Naive B cell (primary cell): ENCODE data around the gene RABGAP1L. TPM values are rescaled to one million over a fixed set of nuclear protein-coding genes. Genes with fewer than 3 reads are reported as not detected.
"Not testable (repeated sequence)": the region's sequence is repeated elsewhere in the genome, so short reads cannot be mapped to it uniquely, and the experiment has no call there.

Experiments used
- ATAC-seq, 2 donors: fragments of 150-1000 bp; cut with Tn5 transposase; 2 replicates each; pipeline ENCODE4 v1.10.0; 2021; ENCODE audit warnings: low read depth in 2 of 2, mild to moderate bottlenecking in 2 of 2, moderate library complexity in 2 of 2
- DNase-seq: peaks from one replicate; pipeline ENCODE4 v3.0.0; 2022
- H3K27ac Mint-ChIP-seq, 6 donors: one replicate each; pipeline ENCODE4 v1.8.0; 2020 to 2022; ENCODE audit warnings: mild to moderate bottlenecking in 6 of 6, mixed read lengths in 6 of 6, moderate library complexity in 5 of 6, inconsistent platforms in 2 of 6
- H3K27me3 Mint-ChIP-seq, 3 donors: one replicate each; pipeline ENCODE4 v1.8.0; 2021 to 2022; ENCODE audit warnings: mixed read lengths in 3 of 3, mild to moderate bottlenecking in 1 of 3
- H3K36me3 Mint-ChIP-seq, 2 donors: one replicate each; pipeline ENCODE4 v1.8.0; 2020 to 2022; ENCODE audit warnings: mixed read lengths in 2 of 2, inconsistent platforms in 1 of 2, mild to moderate bottlenecking in 1 of 2
- H3K4me1 Mint-ChIP-seq, 3 donors: one replicate each; pipeline ENCODE4 v1.8.0; 2020 to 2022; ENCODE audit warnings: mixed read lengths in 3 of 3, inconsistent platforms in 1 of 3, mild to moderate bottlenecking in 1 of 3, moderate library complexity in 1 of 3
- H3K4me3 Mint-ChIP-seq, 8 donors: one replicate each; pipeline ENCODE4 v1.8.0; 2020 to 2022; ENCODE audit warnings: mild to moderate bottlenecking in 8 of 8, mixed read lengths in 8 of 8, moderate library complexity in 8 of 8, inconsistent platforms in 2 of 8
- H3K9me3 Mint-ChIP-seq, 7 donors: one replicate each; pipeline ENCODE4 v1.8.0; 2020 to 2022; ENCODE audit warnings: mixed read lengths in 7 of 7, mild to moderate bottlenecking in 5 of 7, inconsistent platforms in 2 of 7, moderate library complexity in 1 of 7
- polyA plus RNA-seq, 6 donors: library from polyadenylated mRNA; unstranded; fragments of 300-500 nt; fragmentation: Illumina TruSeq; gene quantifications; one replicate each; pipeline ENCODE4 v1.2.3, GENCODE V29; 2021; ENCODE audit warnings: low read depth in 6 of 6

The RABGAP1L gene
- polyA plus RNA-seq, 6 donors from 2014 or later = 24.0 to 90.2 (median 79.0) TPM

GRCh38 chr1:174497478-174497877 lies 338.2 kb downstream of the RABGAP1L start:
- peaks cover 6 to 12% (median 8%) of the 10 kb centered on the region in 3 donors for H3K4me1 Mint-ChIP-seq
- ATAC-seq (no peak), DNase-seq (no peak)
- no peak overlapping the region for H3K4me3 Mint-ChIP-seq
- no peaks in the 10 kb centered on the region for H3K9me3 Mint-ChIP-seq
- peak overlapping the region in 4 of 6 donors; percentile 2 to 25 (median 16) for H3K27ac Mint-ChIP-seq
- no peaks in the 10 kb centered on the region for H3K27me3 Mint-ChIP-seq
- H3K36me3 Mint-ChIP-seq = no peaks in the 10 kb centered on the region

GRCh38 chr1:174516755-174517154 lies 357.4 kb downstream of the RABGAP1L start:
- not testable (repeated sequence) for H3K27ac Mint-ChIP-seq, H3K36me3 Mint-ChIP-seq, ATAC-seq, H3K4me1 Mint-ChIP-seq, H3K27me3 Mint-ChIP-seq, DNase-seq, H3K9me3 Mint-ChIP-seq, H3K4me3 Mint-ChIP-seq

- H3K27me3 Mint-ChIP-seq = no peaks in the 10 kb centered on the region
- no peak overlapping the region for H3K4me3 Mint-ChIP-seq
- ATAC-seq = no peak
- no peak for DNase-seq
- peaks cover 1 to 19% (median 9%) of the 10 kb centered on the region in 7 donors for H3K9me3 Mint-ChIP-seq
- H3K4me1 Mint-ChIP-seq = peaks cover 8 to 12% (median 12%) of the 10 kb centered on the region in 3 donors
- peaks cover 7 to 21% of the 10 kb centered on the region in 2 donors for H3K36me3 Mint-ChIP-seq
- H3K27ac Mint-ChIP-seq = no peak overlapping the region
Measured at GRCh38 chr1:174519844-174520243, 360.5 kb downstream of the RABGAP1L start.

DNA sequence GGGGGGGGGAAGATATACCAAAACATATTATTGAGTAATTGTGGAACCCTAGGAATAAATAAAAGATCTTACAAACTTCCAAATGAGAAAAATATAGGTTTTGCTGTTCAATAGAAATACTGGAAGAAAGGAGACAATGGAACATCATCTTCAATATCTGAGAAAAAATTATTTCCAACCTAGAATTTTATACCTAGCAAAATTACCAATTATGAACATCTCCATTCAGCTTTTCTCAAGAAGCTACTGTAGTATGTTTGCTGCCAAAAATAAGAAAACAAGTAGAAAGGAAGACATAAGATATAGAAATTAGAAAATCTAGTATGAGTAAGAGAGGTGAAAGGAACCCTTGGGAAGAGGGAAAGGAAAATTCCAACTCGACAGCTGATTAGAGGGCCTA lies 372.4 kb downstream of the RABGAP1L start:
- peaks cover 49 to 53% of the 10 kb centered on the region in 2 donors for H3K36me3 Mint-ChIP-seq
- no peaks in the 10 kb centered on the region for H3K27me3 Mint-ChIP-seq

DNA sequence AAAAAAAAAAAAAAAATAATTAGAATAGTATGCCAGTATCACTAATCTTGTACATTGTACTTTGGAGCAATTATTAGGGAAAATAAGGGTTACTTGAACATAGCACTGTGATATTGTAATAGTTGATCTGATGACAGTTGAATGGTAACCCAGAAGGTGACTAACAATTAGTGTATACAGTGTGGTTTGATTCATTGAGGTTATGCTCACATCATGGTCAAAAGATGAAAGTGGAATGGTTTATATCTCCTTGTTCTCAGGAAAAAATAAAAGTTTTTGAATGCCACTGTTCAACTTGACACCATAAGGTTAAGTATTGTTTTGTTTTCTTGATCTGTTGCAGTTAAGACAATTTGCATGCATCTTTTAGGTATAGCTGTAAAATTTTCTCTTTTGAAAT lies 375.5 kb downstream of the RABGAP1L start:
- ATAC-seq (no peak), DNase-seq (no peak)
- Mint-ChIP-seq H3K27ac (no peak overlapping the region), H3K9me3 (peaks cover 20 to 43% (median 31%) of the 10 kb centered on the region in 7 donors), H3K36me3 (peaks cover 35 to 43% of the 10 kb centered on the region in 2 donors), H3K4me3 (no peak overlapping the region), H3K27me3 (no peaks in the 10 kb centered on the region), H3K4me1 (peaks cover 0 to 4% (median 0%) of the 10 kb centered on the region in 3 donors)

More for the DNA sequence above, 372.4 kb downstream of the RABGAP1L start:
- DNase-seq (no peak), ATAC-seq (no peak)
- H3K4me3 Mint-ChIP-seq = peak overlapping the region in 1 of 8 donors; percentile 65
- H3K9me3 Mint-ChIP-seq = peaks cover 21 to 40% (median 36%) of the 10 kb centered on the region in 7 donors
- H3K4me1 Mint-ChIP-seq = peaks cover 5 to 10% (median 7%) of the 10 kb centered on the region in 3 donors
- no peak overlapping the region for H3K27ac Mint-ChIP-seq

DNA sequence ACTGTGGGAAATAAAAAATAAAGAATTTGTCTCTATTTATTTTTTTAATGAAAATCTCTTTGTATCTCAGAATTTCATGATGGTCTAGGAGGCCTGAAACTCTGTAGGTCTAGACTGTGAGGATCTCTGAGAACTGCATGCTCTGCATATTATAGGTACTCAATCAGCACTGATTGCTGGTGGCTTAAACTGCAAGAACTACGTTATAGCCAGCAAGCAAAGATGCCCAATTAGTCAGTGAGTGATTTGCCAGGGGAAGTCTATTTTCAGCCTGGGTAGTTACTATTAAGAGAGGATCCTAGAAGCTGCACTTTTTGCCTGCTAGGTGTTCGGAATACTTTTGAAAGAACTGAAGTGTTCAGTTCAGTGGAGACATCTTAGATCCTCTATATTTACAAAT lies 375.9 kb downstream of the RABGAP1L start:
- peaks cover 20 to 47% (median 36%) of the 10 kb centered on the region in 7 donors for H3K9me3 Mint-ChIP-seq
- ATAC-seq (no peak), DNase-seq (no peak)
- no peaks in the 10 kb centered on the region for H3K27me3 Mint-ChIP-seq
- no peak overlapping the region for H3K4me3 Mint-ChIP-seq
- H3K27ac Mint-ChIP-seq = no peak overlapping the region
- H3K36me3 Mint-ChIP-seq = peaks cover 34 to 47% of the 10 kb centered on the region in 2 donors
- H3K4me1 Mint-ChIP-seq = peaks cover 0 to 4% (median 0%) of the 10 kb centered on the region in 3 donors

DNA sequence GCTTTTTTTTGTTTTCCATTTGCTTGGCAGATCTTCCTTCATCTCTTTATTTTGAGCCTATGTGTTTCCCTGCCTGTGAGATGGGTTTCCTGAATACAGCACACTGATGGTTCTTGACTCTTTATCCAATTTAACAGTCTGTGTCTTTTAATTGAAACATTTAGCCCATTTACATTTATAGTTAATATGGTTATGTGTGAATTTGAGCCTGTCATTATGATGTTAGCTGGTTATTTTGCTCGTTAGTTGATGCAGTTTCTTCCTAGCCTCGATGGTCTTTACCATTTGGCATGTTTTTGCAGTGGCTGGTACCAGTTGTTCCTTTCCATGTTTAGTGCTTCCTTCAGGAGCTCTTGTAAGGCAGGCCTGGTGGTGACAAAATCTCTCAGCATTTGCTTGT lies 384.1 kb downstream of the RABGAP1L start:
- Mint-ChIP-seq H3K36me3 (peaks cover 21 to 26% of the 10 kb centered on the region in 2 donors), H3K4me1 (peaks cover 5 to 23% (median 8%) of the 10 kb centered on the region in 3 donors), H3K9me3 (peaks cover 6 to 55% (median 39%) of the 10 kb centered on the region in 7 donors)
- DNase-seq, H3K4me3 Mint-ChIP-seq, H3K27me3 Mint-ChIP-seq, H3K27ac Mint-ChIP-seq, ATAC-seq: not testable (repeated sequence)

DNA sequence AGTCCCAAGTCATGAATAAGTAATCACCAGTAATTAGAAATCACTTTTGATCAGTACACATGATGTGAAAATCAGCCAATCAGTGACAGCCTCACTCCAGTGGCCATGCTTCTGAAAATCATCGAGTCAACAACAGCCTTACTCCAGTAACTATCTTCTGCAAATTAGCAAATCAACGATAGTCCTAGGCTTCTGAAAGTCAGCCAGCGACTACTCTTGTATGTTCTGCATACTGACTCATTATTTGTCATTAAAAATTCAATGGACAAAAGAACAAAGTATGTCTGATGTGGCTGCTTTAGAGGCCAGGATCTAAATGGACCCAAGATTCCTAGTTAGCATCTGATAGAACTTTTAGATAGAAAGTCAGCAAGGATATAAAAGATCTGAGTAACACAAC lies 391.0 kb downstream of the RABGAP1L start:
- Mint-ChIP-seq H3K9me3 (peaks cover 0 to 15% (median 3%) of the 10 kb centered on the region in 7 donors), H3K27ac (no peak overlapping the region), H3K4me3 (no peak overlapping the region), H3K27me3 (no peaks in the 10 kb centered on the region), H3K4me1 (peaks cover 12 to 30% (median 23%) of the 10 kb centered on the region in 3 donors), H3K36me3 (peaks cover 0 to 7% of the 10 kb centered on the region in 2 donors)
- DNase-seq (no peak), ATAC-seq (no peak)

DNA sequence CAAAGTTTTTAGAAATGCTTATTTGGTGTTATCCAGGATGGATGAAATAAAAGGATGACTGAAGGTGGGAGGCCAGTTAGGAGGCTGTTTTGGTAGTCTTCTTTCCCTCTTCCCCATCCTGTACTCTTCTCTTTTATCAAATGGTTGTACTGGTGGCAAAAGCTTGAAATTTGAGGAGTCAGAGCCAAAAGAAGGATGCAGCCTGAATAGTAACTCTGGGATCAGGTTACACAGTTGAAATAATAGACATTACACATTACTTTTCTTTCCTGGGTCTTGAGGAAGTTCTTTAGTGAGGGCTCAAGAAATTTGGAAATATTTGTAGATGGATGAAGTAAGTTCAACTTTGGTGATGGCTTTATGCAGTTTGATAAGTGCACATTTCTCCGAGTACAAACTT lies 397.1 kb downstream of the RABGAP1L start:
- Mint-ChIP-seq H3K36me3 (peaks cover 6 to 7% of the 10 kb centered on the region in 2 donors), H3K27me3 (no peaks in the 10 kb centered on the region), H3K27ac (no peak overlapping the region), H3K4me3 (no peak overlapping the region), H3K9me3 (peaks cover 0 to 12% (median 5%) of the 10 kb centered on the region in 7 donors), H3K4me1 (peaks cover 17 to 34% (median 31%) of the 10 kb centered on the region in 3 donors)
- DNase-seq = no peak
- no peak for ATAC-seq

- no peak for ATAC-seq
- Mint-ChIP-seq H3K27me3 (no peaks in the 10 kb centered on the region), H3K27ac (peak overlapping the region in 2 of 6 donors; percentile 10 to 36), H3K4me3 (no peak overlapping the region), H3K9me3 (peaks cover 0 to 11% (median 5%) of the 10 kb centered on the region in 7 donors), H3K36me3 (peaks cover 0 to 14% of the 10 kb centered on the region in 2 donors), H3K4me1 (peaks cover 3 to 25% (median 14%) of the 10 kb centered on the region in 3 donors)
- DNase-seq = no peak
Measured at GRCh38 chr1:174568551-174568950, 409.2 kb downstream of the RABGAP1L start.

DNA sequence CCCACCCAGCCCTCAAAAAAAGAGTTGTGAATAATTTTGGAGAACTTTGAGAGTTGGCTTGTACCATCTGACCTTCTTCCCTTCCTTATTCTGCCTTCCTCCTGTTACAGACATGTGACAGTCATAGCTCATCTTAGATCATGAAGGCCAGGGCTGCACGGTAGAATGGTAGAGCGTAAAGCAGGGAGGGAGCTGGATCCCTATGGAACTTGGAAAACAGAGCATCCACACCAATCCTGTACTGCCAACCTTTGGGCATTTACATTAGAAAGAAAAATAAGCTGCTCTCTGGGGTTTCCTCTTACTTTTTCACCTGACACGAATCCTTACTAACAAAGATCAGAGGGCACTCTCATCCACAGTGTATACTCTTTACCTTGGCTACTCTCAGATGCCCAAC lies 409.9 kb downstream of the RABGAP1L start:
- H3K4me3 Mint-ChIP-seq = no peak overlapping the region
- H3K27me3 Mint-ChIP-seq = no peaks in the 10 kb centered on the region
- DNase-seq (no peak), ATAC-seq (no peak)
- H3K27ac Mint-ChIP-seq = peak overlapping the region in 2 of 6 donors; percentile 38 to 62
- peaks cover 3 to 23% (median 14%) of the 10 kb centered on the region in 3 donors for H3K4me1 Mint-ChIP-seq
- H3K36me3 Mint-ChIP-seq = peaks cover 0 to 16% of the 10 kb centered on the region in 2 donors
- H3K9me3 Mint-ChIP-seq = peaks cover 0 to 14% (median 6%) of the 10 kb centered on the region in 7 donors

DNA sequence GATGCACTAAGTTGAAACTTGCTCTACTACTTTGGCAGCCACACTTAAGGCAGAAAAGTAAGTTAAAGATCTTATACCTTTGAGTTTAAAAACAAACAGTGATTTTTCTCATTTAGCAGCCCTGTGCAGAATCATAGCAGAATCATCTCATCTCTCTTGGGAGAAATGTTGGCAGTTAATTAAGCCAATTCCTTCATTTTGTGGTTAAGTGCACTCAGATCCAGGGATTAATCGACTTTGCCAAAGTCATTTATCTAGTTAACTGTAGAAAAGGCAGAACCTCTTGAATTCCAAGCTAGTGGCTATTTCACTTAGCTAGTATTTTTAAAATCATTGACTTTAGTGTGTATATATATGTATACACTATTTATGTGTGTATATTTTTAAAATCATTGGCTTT lies 413.5 kb downstream of the RABGAP1L start:
- Mint-ChIP-seq H3K4me1 (peaks cover 3 to 10% (median 6%) of the 10 kb centered on the region in 3 donors), H3K27ac (no peak overlapping the region), H3K9me3 (peaks cover 0 to 41% (median 26%) of the 10 kb centered on the region in 7 donors), H3K36me3 (peaks cover 17 to 27% of the 10 kb centered on the region in 2 donors), H3K4me3 (no peak overlapping the region), H3K27me3 (no peaks in the 10 kb centered on the region)
- ATAC-seq = no peak
- no peak for DNase-seq

- H3K36me3 Mint-ChIP-seq = peaks cover 17 to 32% of the 10 kb centered on the region in 2 donors
Measured at GRCh38 chr1:174576120-174576519, 416.8 kb downstream of the RABGAP1L start.

GRCh38 chr1:174577681-174578080 lies 418.4 kb downstream of the RABGAP1L start:
- no peak overlapping the region for H3K27ac Mint-ChIP-seq
- H3K9me3 Mint-ChIP-seq = peaks cover 0 to 46% (median 32%) of the 10 kb centered on the region in 7 donors
- DNase-seq = no peak
- no peak for ATAC-seq
- peaks cover 17 to 25% of the 10 kb centered on the region in 2 donors for H3K36me3 Mint-ChIP-seq
- H3K4me1 Mint-ChIP-seq = no peaks in the 10 kb centered on the region
- H3K27me3 Mint-ChIP-seq = no peaks in the 10 kb centered on the region
- H3K4me3 Mint-ChIP-seq = no peak overlapping the region

More at GRCh38 chr1:174576120-174576519, 416.8 kb downstream of the RABGAP1L start:
- H3K4me3 Mint-ChIP-seq, H3K27ac Mint-ChIP-seq, H3K27me3 Mint-ChIP-seq, H3K4me1 Mint-ChIP-seq, DNase-seq, ATAC-seq: not testable (repeated sequence)
- H3K9me3 Mint-ChIP-seq = peaks cover 0 to 47% (median 35%) of the 10 kb centered on the region in 7 donors
